GM15510 (cell line): ENCODE data around the gene TMEM120B.
A peak's percentile ranks its signal among the peaks of the same experiment; 100 is the strongest.

Experiments used
- POLR2A ChIP-seq: IDR thresholded peaks from 3 replicates; pipeline ENCODE4 v1.6.1; 2011; ENCODE audit warnings: borderline replicate concordance; ENCODE audit not compliant: insufficient read length; ENCODE audit errors: extremely low read depth

Gene TMEM120B

DNA sequence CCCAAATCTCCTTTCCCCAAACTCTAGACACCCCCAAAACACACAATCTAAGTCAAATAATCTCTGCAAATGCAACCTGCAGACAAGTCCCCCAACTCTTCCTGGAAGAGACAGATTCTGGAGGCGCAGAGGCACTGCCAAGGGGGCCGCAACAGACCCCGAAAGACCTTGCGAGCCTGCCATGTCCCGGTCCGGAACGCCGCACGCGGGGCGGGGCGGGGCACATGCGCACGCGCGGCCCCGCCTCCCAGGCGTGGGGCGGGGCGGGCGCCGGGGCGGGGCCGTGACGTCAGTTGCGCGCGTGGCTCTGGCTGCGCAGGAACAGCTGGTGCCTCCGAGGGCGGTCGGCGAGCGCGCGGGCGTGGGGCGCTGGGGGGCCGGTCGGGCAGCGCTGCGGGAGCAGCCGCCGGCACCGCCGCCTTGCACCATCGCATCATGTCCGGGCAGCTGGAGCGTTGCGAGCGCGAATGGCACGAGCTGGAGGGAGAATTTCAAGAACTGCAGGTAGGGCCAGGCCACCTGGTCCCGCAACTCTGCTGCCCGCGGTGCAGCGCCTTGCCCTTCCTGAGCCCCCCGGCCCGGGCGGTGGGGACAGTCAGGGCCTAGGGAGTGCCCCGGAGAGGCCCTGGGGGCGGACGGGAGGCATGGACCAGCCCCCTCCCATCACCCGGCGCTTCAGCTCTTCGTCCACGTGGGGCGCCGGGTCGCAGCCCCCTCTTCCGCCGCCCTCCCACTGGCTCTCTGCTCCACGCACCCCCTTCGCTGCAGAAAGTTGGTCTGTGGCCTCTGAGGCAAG lies at the start of gene TMEM120B:
Gene TMEM120B (plus strand): TSS at position 292 of the 796 bp plus-strand sequence. CDS start 144 bp downstream, at position 436.
- TF ChIP-seq POLR2A = peak; percentile 82

DNA sequence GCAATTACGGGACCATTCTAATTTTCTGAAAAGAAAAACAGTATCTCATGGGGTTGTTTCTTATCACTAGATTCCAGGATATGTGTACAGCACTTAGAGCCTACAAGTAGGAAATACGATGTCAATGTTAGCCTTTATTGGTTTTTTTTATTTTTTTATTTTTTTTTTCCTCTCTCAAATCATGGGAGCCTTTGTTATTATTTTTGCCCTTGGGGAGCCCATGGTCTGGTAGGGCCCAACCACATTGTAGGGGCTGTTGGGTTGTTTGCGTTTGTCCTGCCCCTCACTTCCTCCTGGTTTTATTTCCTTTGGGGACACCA lies 49.0 kb upstream of the TMEM120B start:
- TF ChIP-seq POLR2A = no peak

DNA sequence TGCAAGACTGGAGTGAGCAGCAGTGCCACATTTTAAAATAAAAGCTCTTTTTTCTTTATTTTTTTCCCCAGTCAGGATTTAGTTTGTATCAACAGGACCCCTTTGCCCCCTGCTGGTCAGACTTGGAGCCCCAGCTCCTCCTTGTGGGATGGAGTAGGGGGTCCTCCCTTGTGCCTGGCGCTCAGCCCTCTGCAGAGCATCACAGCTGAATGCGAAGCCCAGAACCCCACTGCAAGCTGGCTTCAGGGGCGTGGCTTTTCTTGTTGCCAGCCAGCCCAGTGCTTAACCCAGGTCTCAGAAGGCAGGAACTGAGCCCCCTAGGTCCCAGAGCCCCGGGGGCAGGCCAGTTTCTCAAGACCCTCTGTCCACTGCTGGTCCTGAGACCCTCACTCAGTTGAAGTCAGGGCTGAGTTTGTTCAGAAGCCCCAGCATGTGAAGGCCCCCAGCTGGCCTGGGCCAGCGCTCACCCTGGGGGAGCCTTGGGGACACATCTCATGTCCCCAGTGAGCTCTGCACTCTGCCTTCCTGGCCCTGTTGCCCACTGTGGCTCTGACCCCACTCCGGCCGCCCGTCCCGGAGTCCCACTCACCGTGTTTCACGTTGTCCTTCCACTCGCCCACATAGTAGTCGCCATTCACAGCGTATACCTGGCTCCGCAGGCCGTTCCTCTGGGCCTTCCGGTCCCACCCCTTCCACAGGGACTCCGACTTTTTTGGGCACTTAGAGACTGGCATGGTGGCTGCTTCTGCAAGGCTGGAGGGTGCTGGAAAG lies 43.6 kb upstream of the TMEM120B start:
- TF ChIP-seq POLR2A = no peak

DNA sequence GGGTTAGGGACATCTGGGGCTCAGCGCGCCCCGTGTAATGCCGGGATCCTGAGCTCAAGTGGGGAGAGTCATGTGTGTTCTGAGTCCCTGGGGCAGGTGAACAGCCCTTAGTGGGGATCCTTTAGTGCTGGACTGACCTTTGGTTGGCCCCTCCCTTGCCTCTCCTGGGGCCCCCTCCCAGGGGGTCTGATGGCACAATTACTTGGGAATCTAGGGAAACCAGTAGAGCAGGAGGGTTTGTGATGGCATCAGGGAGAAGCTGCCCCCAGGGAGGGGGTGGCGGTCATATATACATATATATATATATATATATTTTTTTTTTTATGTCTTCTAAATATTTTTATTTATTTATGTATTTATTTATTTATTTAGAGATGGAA lies 43.0 kb upstream of the TMEM120B start, which contains the start of gene MORN3:
Gene MORN3 (minus strand): TSS at position 134 of the 380 bp plus-strand sequence. CDS start 171 bp downstream, outside the sequence.
- no peak for TF ChIP-seq POLR2A

GRCh38 chr12:121673013-121673511 lies 39.5 kb upstream of the TMEM120B start:
- no peak for TF ChIP-seq POLR2A

DNA sequence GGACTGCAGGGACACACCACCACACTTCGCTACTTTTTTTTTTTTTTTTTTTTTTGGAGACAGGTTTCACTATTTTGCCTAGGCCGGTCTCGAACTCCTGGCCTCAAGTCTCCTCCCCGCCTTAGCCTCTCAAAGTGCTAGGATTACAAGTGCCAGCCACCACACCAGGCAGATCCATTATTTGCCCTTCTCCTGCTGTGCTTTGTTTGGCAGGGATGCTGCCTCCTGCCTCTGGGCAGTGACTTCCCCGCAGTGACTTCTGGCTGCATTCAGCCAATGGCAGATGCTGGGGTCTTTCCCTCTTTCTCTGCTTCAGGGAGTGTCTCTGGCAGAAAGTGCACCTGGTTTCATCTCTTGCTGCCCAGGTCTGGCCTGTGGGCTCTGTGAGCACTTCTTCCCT lies 36.4 kb upstream of the TMEM120B start:
- TF ChIP-seq POLR2A = no peak

DNA sequence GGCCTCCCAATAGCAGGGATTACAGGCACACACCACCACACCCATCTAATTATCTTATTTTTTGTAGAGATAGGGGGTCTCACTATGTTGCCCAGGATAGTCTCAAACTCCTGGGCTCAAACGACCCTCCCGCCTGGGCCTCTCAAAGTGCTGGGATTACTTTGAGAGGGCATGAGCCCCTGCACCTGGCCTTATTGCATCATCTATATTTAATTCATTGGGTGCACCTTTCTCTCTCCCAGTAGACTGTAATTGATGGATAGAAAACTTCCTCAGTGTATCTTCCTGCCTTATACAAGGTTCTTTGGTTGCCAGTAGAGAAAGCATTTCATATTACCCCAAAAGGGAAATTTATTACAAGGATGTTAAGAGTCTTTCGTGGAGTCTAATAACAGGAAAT lies 34.2 kb upstream of the TMEM120B start:
- TF ChIP-seq POLR2A = no peak

GRCh38 chr12:121678716-121679300 lies 33.7 kb upstream of the TMEM120B start:
- no peak for TF ChIP-seq POLR2A

DNA sequence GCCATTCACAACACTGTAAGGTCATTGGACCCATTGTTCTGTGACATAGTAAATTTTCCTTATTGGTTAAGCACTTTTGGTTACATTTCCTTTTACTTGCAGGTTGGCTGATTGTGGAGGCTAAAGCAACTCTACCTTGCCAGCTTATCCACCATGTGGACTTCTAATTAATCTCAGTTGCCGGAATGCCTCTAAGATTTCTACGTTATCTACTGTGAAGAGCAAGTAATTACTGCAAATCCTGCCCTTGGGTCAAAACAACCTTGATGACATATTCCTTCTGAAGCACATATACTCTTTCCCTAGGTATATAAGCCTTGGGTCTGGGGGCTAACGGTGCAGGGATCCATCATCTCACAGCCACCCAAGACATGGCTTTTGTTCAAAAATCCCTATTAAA lies 23.6 kb upstream of the TMEM120B start:
- no peak for TF ChIP-seq POLR2A

- TF ChIP-seq POLR2A = no peak
Observed at GRCh38 chr12:121689430-121689829, 23.1 kb upstream of the TMEM120B start.

GRCh38 chr12:121693155-121693687 lies 19.3 kb upstream of the TMEM120B start:
- no peak for TF ChIP-seq POLR2A

- TF ChIP-seq POLR2A = no peak
Observed at GRCh38 chr12:121697093-121697698, 15.4 kb upstream of the TMEM120B start.

DNA sequence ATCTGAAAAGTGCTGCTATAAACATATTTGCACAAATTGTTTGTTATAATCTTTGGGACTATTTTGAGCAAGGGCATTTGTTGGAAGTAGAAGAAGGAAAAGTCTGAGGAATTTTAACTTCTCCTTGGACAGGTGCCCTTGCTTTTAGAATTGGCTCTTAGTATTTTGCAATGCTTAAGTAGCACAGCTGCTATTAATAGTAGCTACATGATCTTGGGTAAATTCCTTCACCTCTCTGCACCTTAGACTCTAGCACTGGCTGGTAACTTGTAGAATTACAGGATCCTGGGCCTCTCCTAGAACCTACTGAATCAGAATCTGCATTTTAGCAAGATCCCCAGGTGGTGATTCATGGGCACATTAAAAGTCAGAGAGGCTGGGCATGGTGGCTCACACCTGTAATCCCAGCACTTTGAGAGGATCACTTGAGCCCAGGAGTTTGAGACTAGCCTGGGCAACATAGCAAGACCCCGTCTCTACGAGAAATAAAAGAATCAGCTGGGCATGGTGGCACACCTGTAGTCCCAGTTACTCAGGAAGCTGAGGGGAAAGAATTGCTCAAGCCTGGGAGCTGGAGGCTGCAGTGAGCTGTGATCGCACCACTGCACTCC lies 10.8 kb upstream of the TMEM120B start:
- TF ChIP-seq POLR2A = no peak

DNA sequence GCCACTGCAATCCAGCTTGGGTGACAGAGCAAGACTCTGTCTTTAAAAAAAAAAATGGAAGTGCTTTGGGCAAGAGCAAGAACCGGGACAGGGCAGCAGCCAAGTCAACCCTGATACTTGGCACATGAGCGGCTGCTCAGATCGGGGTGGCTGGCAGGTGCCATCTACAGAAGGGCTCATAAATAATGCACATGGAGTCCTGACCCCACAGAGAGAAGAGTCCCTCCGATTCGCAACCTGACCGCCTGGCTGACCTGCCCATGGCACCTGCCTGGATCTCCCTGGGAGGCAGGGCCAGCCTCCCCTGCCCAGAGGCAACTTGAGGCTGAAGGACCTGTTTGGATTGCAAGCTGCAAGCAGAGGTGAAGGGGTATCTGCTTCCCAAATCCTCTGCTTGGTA lies 9.6 kb upstream of the TMEM120B start:
- no peak for TF ChIP-seq POLR2A

- no peak for TF ChIP-seq POLR2A
Observed at GRCh38 chr12:121705514-121705913, 7.0 kb upstream of the TMEM120B start.
